ENCODE measurements around the gene HOATZ.

DNA sequence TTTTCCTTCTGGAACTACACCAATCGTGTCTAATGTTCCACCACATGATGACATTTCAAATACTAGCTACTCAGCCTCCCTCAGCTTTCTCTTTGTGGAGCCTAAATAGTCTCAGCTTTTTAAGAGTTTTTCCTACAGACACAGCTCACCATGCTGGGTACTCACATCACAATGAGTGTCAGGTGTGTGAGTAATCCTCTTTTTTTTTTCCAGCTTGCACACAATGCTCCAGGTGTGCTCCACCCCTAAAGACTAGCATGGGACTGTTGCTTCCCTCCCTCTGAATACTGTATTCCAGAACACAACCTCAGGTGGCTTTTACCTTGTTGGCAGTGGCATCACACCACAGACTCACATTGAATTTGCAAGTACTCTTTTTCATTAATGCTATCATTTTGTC, 14.1 kb upstream of the HOATZ start:
- TF ChIP-seq CTCF (IDR thresholded peaks at IDR 0.05) (no peak), POLR2A (IDR thresholded peaks at IDR 0.05) (no peak)

Data from lower leg skin (tissue), 3 donors.